Measurements from ENCODE around the gene NKX2-1.

Gene NKX2-1

DNA sequence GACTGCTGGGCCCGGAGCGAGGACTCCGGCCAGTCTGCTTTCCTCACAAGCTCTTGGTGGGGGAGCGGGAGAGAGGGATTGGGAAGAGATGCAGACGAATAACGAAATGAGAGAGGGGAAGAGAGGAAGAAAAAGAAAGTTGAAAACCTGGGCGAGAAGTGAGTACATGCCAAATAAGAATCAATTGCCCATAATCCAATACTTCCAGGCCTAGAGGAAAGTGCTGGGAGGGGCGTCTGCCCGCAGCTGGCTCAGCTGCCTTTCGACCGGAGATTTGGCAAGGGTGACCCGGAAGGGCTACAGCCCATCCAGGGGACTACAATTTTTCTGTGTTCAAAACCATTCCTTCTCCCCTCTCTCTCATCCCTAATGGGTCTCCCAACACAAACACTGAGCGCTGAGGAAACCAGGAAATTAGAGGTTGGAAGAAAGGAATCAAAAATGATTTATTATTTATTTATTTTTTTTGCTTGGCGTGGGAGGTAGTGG is 4.9 kb downstream of the NKX2-1 start:
- no peak for ATAC-seq
- no peak for TF ChIP-seq CSDC2 (CRISPR knock-in tag; IDR thresholded peaks at IDR 0.05)
- no peak for TF ChIP-seq GLIS3 (CRISPR knock-in tag; IDR thresholded peaks at IDR 0.05)
- no peak for TF ChIP-seq RARB (CRISPR knock-in tag; IDR thresholded peaks at IDR 0.05)
- no peak for TF ChIP-seq SNAI2 (CRISPR knock-in tag; IDR thresholded peaks at IDR 0.05)
- TF ChIP-seq, protein P1, sequence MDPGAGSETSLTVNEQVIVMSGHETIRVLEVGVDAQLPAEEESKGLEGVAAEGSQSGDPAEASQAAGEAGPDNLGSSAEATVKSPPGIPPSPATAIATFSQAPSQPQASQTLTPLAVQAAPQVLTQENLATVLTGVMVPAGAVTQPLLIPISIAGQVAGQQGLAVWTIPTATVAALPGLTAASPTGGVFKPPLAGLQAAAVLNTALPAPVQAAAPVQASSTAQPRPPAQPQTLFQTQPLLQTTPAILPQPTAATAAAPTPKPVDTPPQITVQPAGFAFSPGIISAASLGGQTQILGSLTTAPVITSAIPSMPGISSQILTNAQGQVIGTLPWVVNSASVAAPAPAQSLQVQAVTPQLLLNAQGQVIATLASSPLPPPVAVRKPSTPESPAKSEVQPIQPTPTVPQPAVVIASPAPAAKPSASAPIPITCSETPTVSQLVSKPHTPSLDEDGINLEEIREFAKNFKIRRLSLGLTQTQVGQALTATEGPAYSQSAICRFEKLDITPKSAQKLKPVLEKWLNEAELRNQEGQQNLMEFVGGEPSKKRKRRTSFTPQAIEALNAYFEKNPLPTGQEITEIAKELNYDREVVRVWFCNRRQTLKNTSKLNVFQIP (CRISPR knock-in tag; IDR thresholded peaks at IDR 0.05; ENCODE audit: borderline replicate concordance, low read depth), result no peak
- TF ChIP-seq ESRRG (CRISPR knock-in tag; IDR thresholded peaks at IDR 0.05), result no peak
- TF ChIP-seq ISL1 (CRISPR knock-in tag; IDR thresholded peaks at IDR 0.05), result no peak

DNA sequence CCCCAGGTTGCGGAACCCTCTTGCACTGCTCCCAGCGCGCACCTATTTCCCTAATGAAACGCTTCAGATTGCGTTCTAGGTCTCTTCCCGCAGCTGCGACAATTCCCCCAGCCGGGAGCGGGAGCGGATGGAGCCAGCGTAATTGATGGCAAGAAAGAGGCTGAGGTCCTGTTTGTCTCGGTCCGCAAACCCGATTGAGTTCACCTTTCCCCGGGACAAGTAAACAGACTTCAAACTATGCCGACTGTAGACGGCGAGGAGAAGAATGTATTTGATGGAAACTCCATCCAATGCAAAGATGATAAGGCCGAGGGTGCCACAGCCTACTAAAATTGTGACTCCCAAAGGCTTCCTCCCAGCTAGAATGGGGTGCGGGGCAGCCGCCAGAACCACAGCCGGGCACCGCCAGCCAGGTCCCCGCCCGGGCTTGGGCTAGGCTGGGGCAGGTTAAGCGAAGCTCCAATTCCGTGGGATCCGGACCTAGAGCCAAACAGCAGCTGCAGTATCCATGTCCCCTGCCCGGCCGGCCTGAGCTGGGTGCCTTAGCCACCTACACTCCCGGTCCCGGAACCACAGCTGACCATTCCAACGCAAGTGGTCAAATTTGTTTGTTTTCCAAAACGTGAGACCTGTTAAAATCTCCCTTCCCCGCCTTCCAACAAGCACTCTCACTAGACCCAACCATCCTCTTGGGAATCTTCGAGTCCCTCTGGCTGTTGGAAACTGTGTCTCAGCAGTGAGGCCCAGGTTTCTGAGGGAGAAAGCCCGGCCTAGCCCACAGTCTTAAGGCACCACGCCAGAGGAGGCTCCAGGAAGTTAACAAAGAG is 5.5 kb downstream of the NKX2-1 start:
- no peak for ATAC-seq
- TF ChIP-seq ZNF70 (CRISPR knock-in tag; IDR thresholded peaks at IDR 0.05), result no peak
- TF ChIP-seq ZFP30 (CRISPR knock-in tag; IDR thresholded peaks at IDR 0.05), result no peak
- no peak for TF ChIP-seq TOX (CRISPR knock-in tag; IDR thresholded peaks at IDR 0.05; ENCODE audit: borderline replicate concordance)
- TF ChIP-seq, protein P2, sequence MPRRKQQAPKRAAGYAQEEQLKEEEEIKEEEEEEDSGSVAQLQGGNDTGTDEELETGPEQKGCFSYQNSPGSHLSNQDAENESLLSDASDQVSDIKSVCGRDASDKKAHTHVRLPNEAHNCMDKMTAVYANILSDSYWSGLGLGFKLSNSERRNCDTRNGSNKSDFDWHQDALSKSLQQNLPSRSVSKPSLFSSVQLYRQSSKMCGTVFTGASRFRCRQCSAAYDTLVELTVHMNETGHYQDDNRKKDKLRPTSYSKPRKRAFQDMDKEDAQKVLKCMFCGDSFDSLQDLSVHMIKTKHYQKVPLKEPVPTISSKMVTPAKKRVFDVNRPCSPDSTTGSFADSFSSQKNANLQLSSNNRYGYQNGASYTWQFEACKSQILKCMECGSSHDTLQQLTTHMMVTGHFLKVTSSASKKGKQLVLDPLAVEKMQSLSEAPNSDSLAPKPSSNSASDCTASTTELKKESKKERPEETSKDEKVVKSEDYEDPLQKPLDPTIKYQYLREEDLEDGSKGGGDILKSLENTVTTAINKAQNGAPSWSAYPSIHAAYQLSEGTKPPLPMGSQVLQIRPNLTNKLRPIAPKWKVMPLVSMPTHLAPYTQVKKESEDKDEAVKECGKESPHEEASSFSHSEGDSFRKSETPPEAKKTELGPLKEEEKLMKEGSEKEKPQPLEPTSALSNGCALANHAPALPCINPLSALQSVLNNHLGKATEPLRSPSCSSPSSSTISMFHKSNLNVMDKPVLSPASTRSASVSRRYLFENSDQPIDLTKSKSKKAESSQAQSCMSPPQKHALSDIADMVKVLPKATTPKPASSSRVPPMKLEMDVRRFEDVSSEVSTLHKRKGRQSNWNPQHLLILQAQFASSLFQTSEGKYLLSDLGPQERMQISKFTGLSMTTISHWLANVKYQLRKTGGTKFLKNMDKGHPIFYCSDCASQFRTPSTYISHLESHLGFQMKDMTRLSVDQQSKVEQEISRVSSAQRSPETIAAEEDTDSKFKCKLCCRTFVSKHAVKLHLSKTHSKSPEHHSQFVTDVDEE (CRISPR knock-in tag; IDR thresholded peaks at IDR 0.05), result no peak
- TF ChIP-seq ESRRG (CRISPR knock-in tag; IDR thresholded peaks at IDR 0.05), result no peak
- no peak for TF ChIP-seq GLIS3 (CRISPR knock-in tag; IDR thresholded peaks at IDR 0.05)
- TF ChIP-seq, protein P3, sequence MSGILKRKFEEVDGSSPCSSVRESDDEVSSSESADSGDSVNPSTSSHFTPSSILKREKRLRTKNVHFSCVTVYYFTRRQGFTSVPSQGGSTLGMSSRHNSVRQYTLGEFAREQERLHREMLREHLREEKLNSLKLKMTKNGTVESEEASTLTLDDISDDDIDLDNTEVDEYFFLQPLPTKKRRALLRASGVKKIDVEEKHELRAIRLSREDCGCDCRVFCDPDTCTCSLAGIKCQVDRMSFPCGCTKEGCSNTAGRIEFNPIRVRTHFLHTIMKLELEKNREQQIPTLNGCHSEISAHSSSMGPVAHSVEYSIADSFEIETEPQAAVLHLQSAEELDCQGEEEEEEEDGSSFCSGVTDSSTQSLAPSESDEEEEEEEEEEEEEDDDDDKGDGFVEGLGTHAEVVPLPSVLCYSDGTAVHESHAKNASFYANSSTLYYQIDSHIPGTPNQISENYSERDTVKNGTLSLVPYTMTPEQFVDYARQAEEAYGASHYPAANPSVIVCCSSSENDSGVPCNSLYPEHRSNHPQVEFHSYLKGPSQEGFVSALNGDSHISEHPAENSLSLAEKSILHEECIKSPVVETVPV (CRISPR knock-in tag; IDR thresholded peaks at IDR 0.05), result no peak
- TF ChIP-seq RARB (CRISPR knock-in tag; IDR thresholded peaks at IDR 0.05), result no peak
- no peak for TF ChIP-seq BACH2 (CRISPR knock-in tag; IDR thresholded peaks at IDR 0.05; ENCODE audit: borderline replicate concordance)
- no peak for TF ChIP-seq ZC3H10 (CRISPR knock-in tag; IDR thresholded peaks at IDR 0.05)
- no peak for TF ChIP-seq TCF4 (CRISPR knock-in tag; IDR thresholded peaks at IDR 0.05; ENCODE audit: borderline replicate concordance)
- TF ChIP-seq, protein P4, sequence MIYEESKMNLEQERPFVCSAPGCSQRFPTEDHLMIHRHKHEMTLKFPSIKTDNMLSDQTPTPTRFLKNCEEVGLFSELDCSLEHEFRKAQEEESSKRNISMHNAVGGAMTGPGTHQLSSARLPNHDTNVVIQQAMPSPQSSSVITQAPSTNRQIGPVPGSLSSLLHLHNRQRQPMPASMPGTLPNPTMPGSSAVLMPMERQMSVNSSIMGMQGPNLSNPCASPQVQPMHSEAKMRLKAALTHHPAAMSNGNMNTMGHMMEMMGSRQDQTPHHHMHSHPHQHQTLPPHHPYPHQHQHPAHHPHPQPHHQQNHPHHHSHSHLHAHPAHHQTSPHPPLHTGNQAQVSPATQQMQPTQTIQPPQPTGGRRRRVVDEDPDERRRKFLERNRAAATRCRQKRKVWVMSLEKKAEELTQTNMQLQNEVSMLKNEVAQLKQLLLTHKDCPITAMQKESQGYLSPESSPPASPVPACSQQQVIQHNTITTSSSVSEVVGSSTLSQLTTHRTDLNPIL (CRISPR knock-in tag; IDR thresholded peaks at IDR 0.05; ENCODE audit: low read depth), result no peak
- TF ChIP-seq, protein P5, sequence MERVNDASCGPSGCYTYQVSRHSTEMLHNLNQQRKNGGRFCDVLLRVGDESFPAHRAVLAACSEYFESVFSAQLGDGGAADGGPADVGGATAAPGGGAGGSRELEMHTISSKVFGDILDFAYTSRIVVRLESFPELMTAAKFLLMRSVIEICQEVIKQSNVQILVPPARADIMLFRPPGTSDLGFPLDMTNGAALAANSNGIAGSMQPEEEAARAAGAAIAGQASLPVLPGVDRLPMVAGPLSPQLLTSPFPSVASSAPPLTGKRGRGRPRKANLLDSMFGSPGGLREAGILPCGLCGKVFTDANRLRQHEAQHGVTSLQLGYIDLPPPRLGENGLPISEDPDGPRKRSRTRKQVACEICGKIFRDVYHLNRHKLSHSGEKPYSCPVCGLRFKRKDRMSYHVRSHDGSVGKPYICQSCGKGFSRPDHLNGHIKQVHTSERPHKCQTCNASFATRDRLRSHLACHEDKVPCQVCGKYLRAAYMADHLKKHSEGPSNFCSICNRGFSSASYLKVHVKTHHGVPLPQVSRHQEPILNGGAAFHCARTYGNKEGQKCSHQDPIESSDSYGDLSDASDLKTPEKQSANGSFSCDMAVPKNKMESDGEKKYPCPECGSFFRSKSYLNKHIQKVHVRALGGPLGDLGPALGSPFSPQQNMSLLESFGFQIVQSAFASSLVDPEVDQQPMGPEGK (CRISPR knock-in tag; IDR thresholded peaks at IDR 0.05; ENCODE audit: borderline replicate concordance), result no peak

DNA sequence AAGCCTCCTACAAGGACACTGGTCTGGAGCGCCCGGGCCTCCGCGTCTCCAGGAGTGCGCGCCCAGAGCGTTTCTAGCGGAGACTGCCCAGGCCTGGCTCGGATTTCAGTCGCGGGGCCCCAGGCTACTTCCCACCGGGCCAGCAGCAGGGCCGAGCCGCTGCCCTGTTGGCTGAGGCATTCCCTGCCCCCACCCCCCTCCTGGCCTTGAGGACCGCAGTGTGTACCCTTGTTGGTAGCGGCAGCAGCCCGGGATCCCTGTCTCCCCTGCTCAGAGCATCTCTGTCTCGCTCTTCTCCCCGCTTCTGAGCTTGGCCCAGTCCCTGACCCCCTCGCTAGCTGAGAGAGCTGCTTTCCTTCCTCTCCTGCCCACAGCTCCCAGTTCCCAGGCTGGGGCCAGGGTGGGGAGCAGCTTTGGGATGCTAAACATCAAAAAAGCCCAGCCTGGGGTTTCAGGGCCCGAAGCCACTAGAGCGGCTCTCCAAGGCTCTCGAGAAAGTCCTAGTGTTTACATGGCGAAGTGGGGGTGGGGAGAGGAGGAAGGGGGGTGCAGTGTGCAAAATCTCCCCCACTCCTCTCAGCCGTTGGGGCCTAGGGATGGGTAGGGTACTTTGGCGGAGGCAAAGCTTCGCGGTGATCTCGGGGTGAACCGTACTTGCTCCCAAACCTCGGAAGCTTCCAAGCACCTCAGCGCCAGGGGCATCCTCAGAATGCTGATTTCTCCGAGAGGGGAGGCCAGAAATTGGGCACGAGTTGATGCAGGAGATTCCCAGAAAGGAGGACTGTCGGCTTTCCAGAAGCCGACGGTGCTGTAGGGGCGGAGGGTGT is 6.4 kb downstream of the NKX2-1 start:
- ATAC-seq, result no peak
- TF ChIP-seq ARNTL (CRISPR knock-in tag; IDR thresholded peaks at IDR 0.05; ENCODE audit: borderline replicate concordance, low read depth) (no peak), OSR1 (CRISPR knock-in tag; IDR thresholded peaks at IDR 0.05) (no peak), TCF4 (CRISPR knock-in tag; IDR thresholded peaks at IDR 0.05; ENCODE audit: borderline replicate concordance) (no peak), TOX (CRISPR knock-in tag; IDR thresholded peaks at IDR 0.05; ENCODE audit: borderline replicate concordance) (no peak), RARB (CRISPR knock-in tag; IDR thresholded peaks at IDR 0.05) (no peak), BACH2 (CRISPR knock-in tag; IDR thresholded peaks at IDR 0.05; ENCODE audit: borderline replicate concordance) (no peak), PPARA (CRISPR knock-in tag; IDR thresholded peaks at IDR 0.05; ENCODE audit: borderline replicate concordance) (no peak), ISL1 (CRISPR knock-in tag; IDR thresholded peaks at IDR 0.05) (no peak), ZNF70 (CRISPR knock-in tag; IDR thresholded peaks at IDR 0.05) (no peak), ZFP30 (CRISPR knock-in tag; IDR thresholded peaks at IDR 0.05) (no peak), ZNF565 (CRISPR knock-in tag; conservative IDR thresholded peaks at IDR 0.05; ENCODE audit: low read depth) (no peak)
- TF ChIP-seq, protein P4 (CRISPR knock-in tag; IDR thresholded peaks at IDR 0.05; ENCODE audit: low read depth), result no peak
- TF ChIP-seq, protein P2 (CRISPR knock-in tag; IDR thresholded peaks at IDR 0.05), result no peak
